Vagina (tissue), 2 donors: ENCODE data around the gene MEGF9.

Source experiments
- CTCF ChIP-seq, 3 experiments: fragments of 450-650 bp in 2 of 3; fragments of 200-600 bp in 1 of 3; sonication (generic) in 1 of 3; IDR thresholded peaks; one replicate each; pipeline ENCODE4 v1.5.1; 2017 to 2019; ENCODE audit warnings: antibody characterized with exemption in 3 of 3, mild to moderate bottlenecking in 2 of 3, moderate library complexity in 2 of 3
- POLR2A ChIP-seq, 2 donors: fragments of 450-650 bp; IDR thresholded peaks; one replicate each; pipeline ENCODE4 v1.6.1; 2017; ENCODE audit warnings: antibody characterized with exemption in 2 of 2, mild to moderate bottlenecking in 2 of 2, moderate library complexity in 2 of 2

GRCh38 chr9:120757026-120757913 lies 43.0 kb upstream of the MEGF9 start:
- TF ChIP-seq POLR2A (IDR thresholded peaks at IDR 0.05): no peak
- TF ChIP-seq CTCF (IDR thresholded peaks at IDR 0.05): no peak
